ENCODE results near the gene RBMS3. TPM values are rescaled to one million over a fixed set of nuclear protein-coding genes. Genes with fewer than 3 reads are reported as not detected.

The RBMS3 gene
- total and polyA plus RNA-seq, 9 donors = 11.6 to 79.2 (median 63.1) TPM

DNA sequence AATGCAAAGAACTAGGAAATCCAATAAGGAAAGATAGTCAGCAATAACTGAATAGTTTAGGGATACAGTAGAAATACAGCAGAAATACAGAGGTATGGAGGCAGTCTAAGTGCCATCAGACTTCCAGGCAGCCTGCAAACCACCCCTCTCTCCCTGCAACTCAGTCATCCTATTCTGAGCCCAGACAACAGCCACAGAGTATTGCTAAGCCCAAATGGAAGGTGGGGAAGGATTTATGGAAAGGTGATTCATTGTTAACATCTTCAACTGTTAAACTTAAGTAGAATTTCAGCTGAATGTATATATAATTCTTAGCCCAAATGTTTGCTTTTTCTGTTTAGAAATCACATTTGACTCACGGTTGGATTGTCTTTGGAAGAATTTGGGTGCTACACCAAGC lies 300.4 kb downstream of the RBMS3 start:
- Histone ChIP-seq H3K27ac (no peak overlapping the region), H3K27me3 (no peaks in the 10 kb centered on the region), H3K9me3 (no peaks in the 10 kb centered on the region), H3K4me3 (no peak overlapping the region), H3K4me1 (ENCODE audit: insufficient read depth) (peaks cover 11% of the 10 kb centered on the region), H3K36me3 (no peaks in the 10 kb centered on the region)
- TF ChIP-seq EP300 (IDR thresholded peaks at IDR 0.05) = no peak
- TF ChIP-seq, protein P1, sequence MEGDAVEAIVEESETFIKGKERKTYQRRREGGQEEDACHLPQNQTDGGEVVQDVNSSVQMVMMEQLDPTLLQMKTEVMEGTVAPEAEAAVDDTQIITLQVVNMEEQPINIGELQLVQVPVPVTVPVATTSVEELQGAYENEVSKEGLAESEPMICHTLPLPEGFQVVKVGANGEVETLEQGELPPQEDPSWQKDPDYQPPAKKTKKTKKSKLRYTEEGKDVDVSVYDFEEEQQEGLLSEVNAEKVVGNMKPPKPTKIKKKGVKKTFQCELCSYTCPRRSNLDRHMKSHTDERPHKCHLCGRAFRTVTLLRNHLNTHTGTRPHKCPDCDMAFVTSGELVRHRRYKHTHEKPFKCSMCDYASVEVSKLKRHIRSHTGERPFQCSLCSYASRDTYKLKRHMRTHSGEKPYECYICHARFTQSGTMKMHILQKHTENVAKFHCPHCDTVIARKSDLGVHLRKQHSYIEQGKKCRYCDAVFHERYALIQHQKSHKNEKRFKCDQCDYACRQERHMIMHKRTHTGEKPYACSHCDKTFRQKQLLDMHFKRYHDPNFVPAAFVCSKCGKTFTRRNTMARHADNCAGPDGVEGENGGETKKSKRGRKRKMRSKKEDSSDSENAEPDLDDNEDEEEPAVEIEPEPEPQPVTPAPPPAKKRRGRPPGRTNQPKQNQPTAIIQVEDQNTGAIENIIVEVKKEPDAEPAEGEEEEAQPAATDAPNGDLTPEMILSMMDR (IDR thresholded peaks at IDR 0.05) = no peak
- TF ChIP-seq POLR2A (IDR thresholded peaks at IDR 0.05) = no peak
- DNase-seq = no peak
- intact Hi-C loops (cut with DNase I) = no loop called here
- WGBS, 3 donors = 86 to 97% (median 92%) methylated on average over 1 of the region's 1 CpG

DNA sequence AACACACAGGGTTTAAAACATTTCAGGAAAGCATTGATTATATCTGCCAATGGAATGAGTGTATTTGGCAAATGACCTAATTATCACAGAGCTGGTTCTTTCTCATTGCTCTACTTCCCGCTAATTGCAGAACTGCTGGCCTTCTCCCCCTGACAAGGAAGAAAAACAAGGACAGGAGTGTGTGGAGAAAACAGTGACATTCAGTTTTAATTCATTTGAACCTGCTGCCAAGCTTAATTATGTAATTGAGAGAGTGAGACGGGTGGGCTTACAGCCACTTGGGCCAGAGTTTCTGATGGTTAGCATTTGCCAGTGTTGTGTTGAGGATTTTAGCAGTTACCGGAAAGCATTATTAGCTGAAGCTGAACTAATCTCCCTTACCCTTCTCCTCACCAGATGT lies 301.4 kb downstream of the RBMS3 start:
- Histone ChIP-seq H3K4me1 (ENCODE audit: insufficient read depth) (peaks cover 10% of the 10 kb centered on the region), H3K36me3 (no peaks in the 10 kb centered on the region), H3K27ac (no peak overlapping the region), H3K4me3 (no peak overlapping the region), H3K27me3 (no peaks in the 10 kb centered on the region), H3K9me3 (no peaks in the 10 kb centered on the region)
- no peak for DNase-seq
- WGBS, 3 donors = 54 to 65% (median 60%) methylated on average over 3 of the region's 3 CpGs
- intact Hi-C loops (cut with DNase I) = no loop called here
- TF ChIP-seq EP300 (IDR thresholded peaks at IDR 0.05) = no peak
- TF ChIP-seq, protein P1 (IDR thresholded peaks at IDR 0.05) = no peak
- no peak for TF ChIP-seq POLR2A (IDR thresholded peaks at IDR 0.05)

DNA sequence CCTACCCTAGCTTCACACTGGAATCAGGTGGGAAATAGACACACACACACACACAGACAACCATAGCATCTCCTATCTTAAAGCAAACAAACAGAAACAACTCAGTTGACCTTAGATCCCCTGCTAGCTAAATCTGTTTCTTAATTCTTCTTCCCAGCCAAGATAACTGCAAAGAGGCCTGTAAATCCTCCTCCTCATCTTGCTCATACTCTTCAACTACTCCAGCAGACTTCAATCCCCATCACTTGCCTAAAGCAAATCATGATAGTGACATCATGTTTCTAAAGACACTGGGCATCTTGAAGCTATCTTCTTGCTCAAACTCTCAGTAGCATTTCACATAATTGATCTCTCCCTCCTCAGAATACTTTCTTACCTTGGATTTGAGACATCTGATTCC lies 303.0 kb downstream of the RBMS3 start:
- Histone ChIP-seq H3K9me3 (no peaks in the 10 kb centered on the region), H3K4me3 (no peak overlapping the region), H3K36me3 (no peaks in the 10 kb centered on the region), H3K4me1 (ENCODE audit: insufficient read depth) (peaks cover 7% of the 10 kb centered on the region), H3K27ac (no peak overlapping the region), H3K27me3 (no peaks in the 10 kb centered on the region)
- intact Hi-C loops (cut with DNase I) = no loop called here
- TF ChIP-seq POLR2A (IDR thresholded peaks at IDR 0.05) (no peak), EP300 (IDR thresholded peaks at IDR 0.05) (no peak)
- TF ChIP-seq, protein P1 (IDR thresholded peaks at IDR 0.05) = no peak
- no peak for DNase-seq

DNA sequence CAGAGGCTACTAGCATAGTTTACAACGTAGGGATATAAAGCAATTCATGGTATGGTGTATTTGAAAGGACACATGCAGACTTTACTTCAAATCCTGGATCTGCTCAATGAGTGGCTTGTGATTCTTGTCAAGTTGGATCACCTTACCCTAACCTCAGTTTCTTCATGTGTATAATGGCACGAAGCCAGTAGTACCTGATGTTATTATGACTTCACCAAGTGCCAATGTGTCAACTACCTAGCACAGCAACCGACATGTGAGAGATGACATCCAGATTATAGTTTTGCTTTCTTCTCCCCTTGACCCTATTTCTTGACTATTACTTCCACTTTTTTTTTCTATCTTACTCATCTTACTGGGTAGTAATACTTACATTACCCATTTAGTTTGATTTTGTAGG lies 304.5 kb downstream of the RBMS3 start:
- no peak for TF ChIP-seq POLR2A (IDR thresholded peaks at IDR 0.05)
- TF ChIP-seq EP300 (IDR thresholded peaks at IDR 0.05) = no peak
- TF ChIP-seq, protein P1 (IDR thresholded peaks at IDR 0.05) = no peak
- DNase-seq = no peak

DNA sequence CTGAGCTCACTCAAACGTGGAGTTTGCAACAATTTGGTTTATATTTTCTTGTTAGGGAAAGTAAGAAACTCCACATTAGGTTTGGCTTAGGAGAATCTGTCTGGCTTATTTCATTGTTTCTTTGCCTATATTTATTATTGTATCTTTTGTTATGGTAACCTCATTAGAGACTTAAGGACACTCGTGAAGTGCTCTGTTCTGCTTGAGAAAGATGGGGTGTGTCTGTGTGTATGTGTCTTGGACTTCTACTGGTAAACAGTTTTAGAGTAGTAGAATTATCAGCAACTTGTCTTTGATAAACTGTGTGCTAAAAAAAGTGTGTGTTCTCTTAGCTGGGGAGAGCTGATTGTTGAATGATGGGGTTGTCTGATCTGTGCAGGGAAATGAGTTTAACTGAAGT lies 306.5 kb downstream of the RBMS3 start:
- Histone ChIP-seq H3K36me3 (no peaks in the 10 kb centered on the region), H3K4me3 (no peak overlapping the region), H3K4me1 (ENCODE audit: insufficient read depth) (peaks cover 6% of the 10 kb centered on the region), H3K27ac (no peak overlapping the region), H3K9me3 (no peaks in the 10 kb centered on the region), H3K27me3 (no peaks in the 10 kb centered on the region)
- TF ChIP-seq EP300 (IDR thresholded peaks at IDR 0.05) = no peak
- TF ChIP-seq POLR2A (IDR thresholded peaks at IDR 0.05) = no peak
- TF ChIP-seq, protein P1 (IDR thresholded peaks at IDR 0.05) = no peak
- WGBS, 3 donors = 30 to 67% (median 57%) methylated on average over 2 of the region's 2 CpGs
- DNase-seq = no peak
- intact Hi-C loops (cut with DNase I) = no loop called here

More for the DNA sequence above, 304.5 kb downstream of the RBMS3 start:
- Histone ChIP-seq H3K36me3 (no peaks in the 10 kb centered on the region), H3K27me3 (no peaks in the 10 kb centered on the region), H3K4me1 (ENCODE audit: insufficient read depth) (peaks cover 7% of the 10 kb centered on the region), H3K9me3 (no peaks in the 10 kb centered on the region), H3K4me3 (no peak overlapping the region), H3K27ac (no peak overlapping the region)
- 95 to 97% (median 95%) methylated on average over 3 of the region's 3 CpGs for WGBS, 3 donors
- intact Hi-C loops (cut with DNase I) = no loop called here
